WTC11 (cell line): ENCODE results near the gene NKX3-2. TPM values are rescaled to one million over a fixed set of nuclear protein-coding genes. Genes with fewer than 3 reads are reported as not detected.

Experiments
- ATAC-seq: fragments of 200-7000 bp; cut with Tn5 transposase; 2 replicates; pipeline ENCODE4 v1.10.0; 2021; ENCODE audit warnings: mild to moderate bottlenecking, moderate library complexity
- CTCF ChIA-PET: fragments of 300-600 bp; sonication (Branson Sonifier 250); formaldehyde crosslinking; loops from one replicate; lab custom pipeline; 2021; ENCODE audit warnings: antibody characterized with exemption; lab: Charles Lee
- POLR2A ChIA-PET: fragments of 350-600 bp; sonication (Branson Sonifier 250); formaldehyde crosslinking; loops from one replicate; lab custom pipeline; 2021; ENCODE audit warnings: antibody characterized with exemption; lab: Charles Lee
- DNase-seq: peaks from one replicate; pipeline ENCODE4 v3.0.0; 2021; ENCODE audit warnings: low spot score
- H3K27ac Mint-ChIP-seq: 2 replicates; pipeline ENCODE4 v1.8.0; 2021; ENCODE audit warnings: mixed read lengths
- H3K27me3 Mint-ChIP-seq: 2 replicates; pipeline ENCODE4 v1.8.0; 2021; ENCODE audit warnings: low read depth, mild to moderate bottlenecking, moderate library complexity, mixed read lengths
- H3K36me3 Mint-ChIP-seq: 2 replicates; pipeline ENCODE4 v1.8.0; 2021; ENCODE audit warnings: mixed read lengths
- H3K4me1 Mint-ChIP-seq: 2 replicates; pipeline ENCODE4 v1.8.0; 2022; ENCODE audit warnings: mixed read lengths
- H3K4me3 Mint-ChIP-seq: 2 replicates; pipeline ENCODE4 v1.8.0; 2021; ENCODE audit warnings: mild to moderate bottlenecking, moderate library complexity, mixed read lengths
- H3K9me3 Mint-ChIP-seq: 2 replicates; pipeline ENCODE4 v1.8.0; 2021; ENCODE audit warnings: mixed read lengths
- AR ChIP-seq: fragments of 250-450 bp; sonication (Bioruptor Pico); IDR thresholded peaks from 2 replicates; pipeline ENCODE4 v1.9.0; 2021; ENCODE audit warnings: mild to moderate bottlenecking
- E2F4 ChIP-seq: sonication (generic); formaldehyde crosslinking; IDR thresholded peaks from 2 replicates; pipeline ENCODE4 v1.8.1; 2022; ENCODE audit warnings: low read depth, mild to moderate bottlenecking, moderate library complexity, missing genetic modification reagents, borderline replicate concordance
- EMX1 ChIP-seq: fragments of 250-450 bp; sonication (Bioruptor Pico); IDR thresholded peaks from 2 replicates; pipeline ENCODE4 v1.8.0; 2021; ENCODE audit warnings: mild to moderate bottlenecking
- GABPB1 ChIP-seq: sonication (generic); formaldehyde crosslinking; IDR thresholded peaks from 2 replicates; pipeline ENCODE4 v1.8.1; 2023; ENCODE audit warnings: mild to moderate bottlenecking, missing genetic modification reagents
- NR1H2 ChIP-seq: sonication (generic); formaldehyde crosslinking; IDR thresholded peaks from 2 replicates; pipeline ENCODE4 v1.9.0; 2021; ENCODE audit warnings: mild to moderate bottlenecking, moderate library complexity, missing genetic modification reagents
- PRRX2 ChIP-seq: fragments of 250-450 bp; sonication (Bioruptor Pico); IDR thresholded peaks from 2 replicates; pipeline ENCODE4 v1.8.0; 2021; ENCODE audit warnings: mild to moderate bottlenecking
- ZBTB21 ChIP-seq: sonication (generic); formaldehyde crosslinking; IDR thresholded peaks from 2 replicates; pipeline ENCODE4 v1.8.1; 2023; ENCODE audit warnings: mild to moderate bottlenecking, missing genetic modification reagents, borderline replicate concordance
- ZNF121 ChIP-seq: sonication (generic); formaldehyde crosslinking; IDR thresholded peaks from 2 replicates; pipeline ENCODE4 v1.8.0; 2023; ENCODE audit warnings: missing genetic modification reagents
- ZNF396 ChIP-seq: fragments of 250-450 bp; sonication (Bioruptor Pico); IDR thresholded peaks from 2 replicates; pipeline ENCODE4 v1.8.0; 2021; ENCODE audit warnings: mild to moderate bottlenecking, moderate library complexity, borderline replicate concordance
- ZNF416 ChIP-seq: fragments of 250-450 bp; sonication (Bioruptor Pico); IDR thresholded peaks from 2 replicates; pipeline ENCODE4 v1.9.0; 2021; ENCODE audit warnings: mild to moderate bottlenecking, inconsistent platforms
- ZNF532 ChIP-seq: fragments of 250-450 bp; sonication (Bioruptor Pico); IDR thresholded peaks from 2 replicates; pipeline ENCODE4 v1.9.0; 2021; ENCODE audit warnings: mild to moderate bottlenecking, borderline replicate concordance
- total RNA-seq: library from RNA; stranded (reverse); gene quantifications from 3 replicates; pipeline ENCODE4 v1.2.3, GENCODE V29; 2021
- TF ChIP-seq, protein P1 (sequence below): sonication (generic); formaldehyde crosslinking; IDR thresholded peaks from 2 replicates; pipeline ENCODE4 v1.8.1; 2022; ENCODE audit warnings: mild to moderate bottlenecking, moderate library complexity, missing genetic modification reagents
- TF ChIP-seq, protein P2 (sequence below): sonication (generic); formaldehyde crosslinking; IDR thresholded peaks from 2 replicates; pipeline ENCODE4 v1.8.1; 2022; ENCODE audit warnings: low read depth, missing genetic modification reagents, borderline replicate concordance

The NKX3-2 gene
- total RNA-seq, 1 experiment from 2014 or later: 0.07 TPM

DNA sequence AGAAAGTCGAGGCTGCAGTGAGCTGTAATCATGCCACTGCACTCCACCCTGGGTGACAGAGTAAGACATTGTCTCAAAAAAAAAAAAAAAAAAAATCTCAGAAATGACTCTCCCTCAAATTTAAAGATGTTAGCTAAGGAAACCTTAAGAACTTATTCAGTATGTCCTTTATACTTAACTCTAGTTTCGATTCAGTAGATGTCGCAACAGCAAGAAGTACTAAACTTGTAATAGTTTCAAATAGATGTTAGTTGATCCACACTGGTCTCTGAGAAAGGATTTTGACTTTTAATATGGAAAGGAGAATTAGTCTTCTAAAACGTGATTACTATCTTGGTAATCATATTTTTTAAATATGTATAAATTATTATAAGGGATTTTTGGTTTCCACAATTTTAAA lies 29.6 kb downstream of the NKX3-2 start:
- H3K36me3 Mint-ChIP-seq: no peaks in the 10 kb centered on the region
- H3K27ac Mint-ChIP-seq: no peak overlapping the region
- ATAC-seq (no peak), DNase-seq (no peak)
- ChIA-PET POLR2A (no interaction called here), CTCF (no interaction called here)
- no peaks in the 10 kb centered on the region for H3K9me3 Mint-ChIP-seq
- no peak for TF ChIP-seq ZBTB21 (CRISPR knock-in tag)
- peaks cover under 1% of the 10 kb centered on the region; the same call in 1 of the 2 replicates for H3K27me3 Mint-ChIP-seq
- H3K4me1 Mint-ChIP-seq: peaks cover 69% of the 10 kb centered on the region
- no peak overlapping the region for H3K4me3 Mint-ChIP-seq

GRCh38 chr4:13511101-13511500 lies 33.2 kb downstream of the NKX3-2 start:
- CTCF ChIA-PET: interaction anchor here (1.2 kb wide), 1 partner anchor 31 kb away, joined by 3 read pairs; no protein-coding TSS in a partner anchor
- Mint-ChIP-seq H3K9me3 (peaks cover 18% of the 10 kb centered on the region), H3K4me3 (no peak overlapping the region), H3K27me3 (no peaks in the 10 kb centered on the region; the same call in 1 of the 2 replicates), H3K36me3 (peaks cover 10% of the 10 kb centered on the region), H3K27ac (no peak overlapping the region), H3K4me1 (peaks cover 57% of the 10 kb centered on the region)
- POLR2A ChIA-PET: interaction anchor here (0.7 kb wide), 1 partner anchor 24 kb away, joined by 3 read pairs; no protein-coding TSS in a partner anchor
- ATAC-seq (no peak), DNase-seq (no peak)
- TF ChIP-seq AR (no peak), E2F4 (CRISPR knock-in tag) (no peak), ZNF532 (CRISPR knock-in tag) (no peak), PRRX2 (CRISPR knock-in tag) (no peak), NR1H2 (CRISPR knock-in tag) (no peak), GABPB1 (CRISPR knock-in tag) (no peak), EMX1 (no peak), ZNF416 (CRISPR knock-in tag) (no peak), ZNF121 (CRISPR knock-in tag) (no peak), ZNF396 (no peak)
- TF ChIP-seq, protein P1, sequence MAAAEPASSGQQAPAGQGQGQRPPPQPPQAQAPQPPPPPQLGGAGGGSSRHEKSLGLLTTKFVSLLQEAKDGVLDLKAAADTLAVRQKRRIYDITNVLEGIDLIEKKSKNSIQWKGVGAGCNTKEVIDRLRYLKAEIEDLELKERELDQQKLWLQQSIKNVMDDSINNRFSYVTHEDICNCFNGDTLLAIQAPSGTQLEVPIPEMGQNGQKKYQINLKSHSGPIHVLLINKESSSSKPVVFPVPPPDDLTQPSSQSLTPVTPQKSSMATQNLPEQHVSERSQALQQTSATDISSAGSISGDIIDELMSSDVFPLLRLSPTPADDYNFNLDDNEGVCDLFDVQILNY (CRISPR knock-in tag): no peak
- TF ChIP-seq, protein P2, sequence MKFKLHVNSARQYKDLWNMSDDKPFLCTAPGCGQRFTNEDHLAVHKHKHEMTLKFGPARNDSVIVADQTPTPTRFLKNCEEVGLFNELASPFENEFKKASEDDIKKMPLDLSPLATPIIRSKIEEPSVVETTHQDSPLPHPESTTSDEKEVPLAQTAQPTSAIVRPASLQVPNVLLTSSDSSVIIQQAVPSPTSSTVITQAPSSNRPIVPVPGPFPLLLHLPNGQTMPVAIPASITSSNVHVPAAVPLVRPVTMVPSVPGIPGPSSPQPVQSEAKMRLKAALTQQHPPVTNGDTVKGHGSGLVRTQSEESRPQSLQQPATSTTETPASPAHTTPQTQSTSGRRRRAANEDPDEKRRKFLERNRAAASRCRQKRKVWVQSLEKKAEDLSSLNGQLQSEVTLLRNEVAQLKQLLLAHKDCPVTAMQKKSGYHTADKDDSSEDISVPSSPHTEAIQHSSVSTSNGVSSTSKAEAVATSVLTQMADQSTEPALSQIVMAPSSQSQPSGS (CRISPR knock-in tag): no peak
